IMR-90 (cell line): ENCODE data around the gene COX14.

Source experiments
- BHLHE40 ChIP-seq: fragments of 150-350 bp; IDR thresholded peaks from 2 replicates; pipeline ENCODE4 v1.6.1; 2016; ENCODE audit warnings: mild to moderate bottlenecking, low read depth, low read length
- CEBPB ChIP-seq: IDR thresholded peaks from 2 replicates; pipeline ENCODE4 v1.6.1; 2012; ENCODE audit warnings: low read depth, low read length, improper control_type of control experiment
- CTCF ChIP-seq: conservative IDR thresholded peaks from 2 replicates; pipeline ENCODE4 v1.5.1; 2012; ENCODE audit warnings: mild to moderate bottlenecking, low read depth, low read length, improper control_type of control experiment
- FOS ChIP-seq: fragments of 150-350 bp; IDR thresholded peaks from 2 replicates; pipeline ENCODE4 v1.6.1; 2016; ENCODE audit warnings: low read depth, low read length
- MXI1 ChIP-seq: IDR thresholded peaks from 2 replicates; pipeline ENCODE4 v1.6.1; 2012; ENCODE audit warnings: low read depth, mild to moderate bottlenecking, low read length, moderate library complexity, borderline replicate concordance
- POLR2A ChIP-seq: IDR thresholded peaks from 2 replicates; pipeline ENCODE4 v1.6.1; 2012; ENCODE audit warnings: mild to moderate bottlenecking, low read depth, low read length
- RAD21 ChIP-seq: IDR thresholded peaks from 2 replicates; pipeline ENCODE4 v1.6.1; 2012; ENCODE audit warnings: low read length, improper control_type of control experiment
- RCOR1 ChIP-seq: IDR thresholded peaks from 2 replicates; pipeline ENCODE4 v1.6.1; 2012; ENCODE audit warnings: mild to moderate bottlenecking, low read length, improper control_type of control experiment; ENCODE audit not compliant: insufficient replicate concordance
- RFX5 ChIP-seq: IDR thresholded peaks from 2 replicates; pipeline ENCODE4 v1.8.0; 2012; ENCODE audit warnings: low read depth, mild to moderate bottlenecking, low read length, moderate library complexity
- SMC3 ChIP-seq: fragments of 150-350 bp; IDR thresholded peaks from 2 replicates; pipeline ENCODE4 v1.6.1; 2016; ENCODE audit warnings: low read depth, mild to moderate bottlenecking, antibody characterized with exemption, low read length, moderate library complexity
- USF2 ChIP-seq: fragments of 150-350 bp; IDR thresholded peaks from 2 replicates; pipeline ENCODE4 v1.6.1; 2017; ENCODE audit warnings: mild to moderate bottlenecking, antibody characterized with exemption, low read length, low read depth
- TF ChIP-seq, protein P1 (sequence below): fragments of 150-350 bp; IDR thresholded peaks from 2 replicates; pipeline ENCODE4 v1.6.1; 2016; ENCODE audit warnings: low read depth, mild to moderate bottlenecking, low read length, moderate library complexity, borderline replicate concordance

DNA sequence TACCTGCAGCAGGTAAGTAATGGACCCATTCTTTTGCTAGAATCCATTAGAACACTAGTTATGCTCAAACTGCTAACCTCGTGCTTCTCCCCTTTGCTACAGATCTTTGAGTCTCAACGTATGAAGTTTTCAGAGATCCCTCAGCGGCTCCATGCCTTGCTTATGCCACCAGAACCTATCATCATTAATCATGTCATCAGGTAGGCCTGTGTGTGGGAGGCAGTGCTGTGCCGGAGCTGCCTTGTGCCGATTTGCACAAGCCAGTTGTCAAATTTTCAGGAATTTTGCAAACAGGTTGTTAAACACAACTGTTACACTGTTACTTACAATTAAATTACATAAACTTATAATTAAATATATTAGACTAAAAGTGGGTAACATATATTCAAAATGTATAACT lies 21.6 kb upstream of the COX14 start:
- TF ChIP-seq CTCF (no peak), MXI1 (no peak), POLR2A (no peak), RAD21 (no peak), USF2 (no peak), CEBPB (no peak), SMC3 (no peak), FOS (no peak), RFX5 (no peak), BHLHE40 (no peak), RCOR1 (no peak)
- TF ChIP-seq, protein P1, sequence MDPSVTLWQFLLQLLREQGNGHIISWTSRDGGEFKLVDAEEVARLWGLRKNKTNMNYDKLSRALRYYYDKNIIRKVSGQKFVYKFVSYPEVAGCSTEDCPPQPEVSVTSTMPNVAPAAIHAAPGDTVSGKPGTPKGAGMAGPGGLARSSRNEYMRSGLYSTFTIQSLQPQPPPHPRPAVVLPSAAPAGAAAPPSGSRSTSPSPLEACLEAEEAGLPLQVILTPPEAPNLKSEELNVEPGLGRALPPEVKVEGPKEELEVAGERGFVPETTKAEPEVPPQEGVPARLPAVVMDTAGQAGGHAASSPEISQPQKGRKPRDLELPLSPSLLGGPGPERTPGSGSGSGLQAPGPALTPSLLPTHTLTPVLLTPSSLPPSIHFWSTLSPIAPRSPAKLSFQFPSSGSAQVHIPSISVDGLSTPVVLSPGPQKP: no peak
